Muscle layer of duodenum (tissue), 2 donors: ENCODE measurements around the gene TMEM123.

ENCODE experiments used
- H3K27ac ChIP-seq: one replicate; pipeline ENCODE4 v1.7.0; 2013; ENCODE audit warnings: mild to moderate bottlenecking, low read length
- H3K27me3 ChIP-seq: one replicate; pipeline ENCODE4 v1.7.0; 2013; ENCODE audit warnings: low read depth, mild to moderate bottlenecking, control low read depth, low read length
- H3K36me3 ChIP-seq, 2 donors: one replicate each; pipeline ENCODE4 v1.7.0; 2013; ENCODE audit warnings: low read length in 2 of 2, control low read depth in 1 of 2, mild to moderate bottlenecking in 1 of 2; ENCODE audit not compliant: insufficient read depth in 2 of 2, control insufficient read depth in 1 of 2
- H3K4me1 ChIP-seq, 2 donors: one replicate each; pipeline ENCODE4 v1.7.0; 2013; ENCODE audit warnings: low read length in 2 of 2, mild to moderate bottlenecking in 2 of 2, control low read depth in 1 of 2, moderate library complexity in 1 of 2; ENCODE audit not compliant: insufficient read depth in 2 of 2, control insufficient read depth in 1 of 2
- H3K4me3 ChIP-seq, 2 donors: one replicate each; pipeline ENCODE4 v1.7.0; 2013; ENCODE audit warnings: low read length in 2 of 2, low read depth in 1 of 2, mild to moderate bottlenecking in 1 of 2
- H3K9me3 ChIP-seq, 2 donors: one replicate each; pipeline ENCODE4 v1.7.0; 2013; ENCODE audit warnings: low read length in 2 of 2, control low read depth in 1 of 2, mild to moderate bottlenecking in 1 of 2; ENCODE audit not compliant: control insufficient read depth in 1 of 2
- donor health status: healthy.

Gene TMEM123, protein sequence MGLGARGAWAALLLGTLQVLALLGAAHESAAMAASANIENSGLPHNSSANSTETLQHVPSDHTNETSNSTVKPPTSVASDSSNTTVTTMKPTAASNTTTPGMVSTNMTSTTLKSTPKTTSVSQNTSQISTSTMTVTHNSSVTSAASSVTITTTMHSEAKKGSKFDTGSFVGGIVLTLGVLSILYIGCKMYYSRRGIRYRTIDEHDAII

DNA sequence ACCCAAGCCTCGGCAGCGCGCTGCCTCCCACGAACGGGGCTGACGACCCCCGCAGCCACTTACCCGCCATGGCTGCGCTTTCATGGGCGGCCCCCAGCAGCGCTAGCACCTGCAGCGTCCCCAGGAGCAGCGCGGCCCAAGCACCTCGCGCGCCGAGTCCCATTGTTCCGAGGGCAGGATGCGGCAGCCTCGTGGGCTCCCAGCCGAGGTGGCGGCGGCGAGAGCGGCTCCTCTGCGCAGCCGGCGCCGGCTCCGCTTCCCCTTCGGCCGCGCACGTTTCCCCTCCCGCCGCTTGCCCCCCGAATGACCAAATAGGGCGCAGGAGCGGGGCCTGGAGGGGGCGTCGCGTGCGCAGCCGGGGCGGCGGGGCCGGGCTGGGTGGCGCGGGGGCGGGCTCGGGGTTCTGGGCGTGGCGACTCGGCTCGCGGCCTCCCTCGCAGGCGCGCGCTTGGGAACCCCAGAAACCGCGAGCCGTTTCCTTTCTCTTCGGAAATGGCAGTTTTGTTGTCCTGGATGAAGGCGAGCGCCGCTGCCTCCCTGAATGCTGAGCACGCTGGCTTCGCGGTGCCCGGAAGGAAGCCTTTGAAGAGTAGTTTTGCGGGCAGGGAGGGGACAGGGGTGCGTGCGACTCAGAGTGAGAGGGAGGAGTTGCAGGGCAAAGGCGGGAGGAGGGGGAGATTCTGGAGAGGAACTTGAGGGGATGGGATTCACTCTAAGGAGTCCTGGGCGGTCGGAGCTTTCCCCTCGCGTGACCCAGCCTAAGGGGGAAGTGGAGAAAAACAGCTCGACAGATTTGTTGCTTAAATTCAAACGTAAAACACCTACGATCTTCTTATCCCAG, at the start of gene TMEM123:
Gene TMEM123 (minus strand): TSS at position 305 of the 841 bp plus-strand sequence. CDS start 142 bp downstream, at position 163.
- H3K36me3 ChIP-seq = no peaks in the 10 kb centered on the region
- peaks cover 11 to 29% of the 10 kb centered on the region in 2 donors for H3K4me1 ChIP-seq
- peak within 1 kb of the TSS; percentile 80 for H3K27ac ChIP-seq
- H3K4me3 ChIP-seq = peak within 1 kb of the TSS; percentile 83 to 97
- H3K9me3 ChIP-seq = no peaks in the 10 kb centered on the region
- H3K27me3 ChIP-seq = no peaks in the 10 kb centered on the region

DNA sequence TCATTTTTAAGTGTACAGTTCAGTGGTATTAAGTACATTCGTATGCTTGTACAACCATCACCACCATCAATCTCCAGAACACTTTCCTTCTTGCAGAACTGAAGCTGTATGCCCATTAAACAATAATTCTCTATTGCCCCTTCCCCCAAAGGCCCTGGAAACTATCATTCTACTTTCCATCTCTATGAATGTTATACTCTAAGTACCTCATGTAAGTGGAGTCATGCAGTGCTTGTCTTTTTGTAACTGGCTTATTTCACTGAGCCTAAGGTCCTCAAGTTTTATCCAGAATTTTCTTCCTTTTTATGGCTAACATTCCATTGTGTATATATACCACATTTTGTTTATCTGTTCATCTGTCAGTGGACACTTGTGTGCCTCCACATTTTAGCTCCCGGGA, 48.3 kb upstream of the TMEM123 start:
- Histone ChIP-seq H3K36me3 (no peaks in the 10 kb centered on the region), H3K4me3 (no peak overlapping the region), H3K27ac (no peak overlapping the region), H3K27me3 (no peaks in the 10 kb centered on the region), H3K9me3 (no peaks in the 10 kb centered on the region), H3K4me1 (peaks cover 0 to 4% of the 10 kb centered on the region in 2 donors)

DNA sequence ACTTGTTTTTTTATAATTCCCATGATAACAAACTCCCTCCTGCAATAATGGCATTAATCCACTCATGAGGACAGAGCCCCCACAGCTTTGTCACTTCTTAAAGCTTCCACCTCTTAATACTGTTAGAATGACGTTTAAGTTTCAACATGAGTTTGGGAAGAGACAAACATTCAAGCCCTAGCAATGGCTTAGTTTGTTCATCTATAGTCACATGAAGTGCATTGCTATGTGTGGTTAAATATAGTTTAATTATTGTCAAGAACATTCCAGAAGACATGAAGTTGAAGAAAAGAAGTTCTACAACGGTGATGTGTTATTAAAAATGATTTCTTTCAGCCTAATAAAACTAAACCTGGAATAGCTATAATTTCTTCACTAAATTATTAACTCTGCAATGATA, 47.4 kb upstream of the TMEM123 start:
- H3K9me3 ChIP-seq = no peaks in the 10 kb centered on the region
- no peak overlapping the region for H3K4me3 ChIP-seq
- H3K4me1 ChIP-seq = peaks cover 0 to 4% of the 10 kb centered on the region in 2 donors
- no peak overlapping the region for H3K27ac ChIP-seq
- no peaks in the 10 kb centered on the region for H3K36me3 ChIP-seq
- no peaks in the 10 kb centered on the region for H3K27me3 ChIP-seq

DNA sequence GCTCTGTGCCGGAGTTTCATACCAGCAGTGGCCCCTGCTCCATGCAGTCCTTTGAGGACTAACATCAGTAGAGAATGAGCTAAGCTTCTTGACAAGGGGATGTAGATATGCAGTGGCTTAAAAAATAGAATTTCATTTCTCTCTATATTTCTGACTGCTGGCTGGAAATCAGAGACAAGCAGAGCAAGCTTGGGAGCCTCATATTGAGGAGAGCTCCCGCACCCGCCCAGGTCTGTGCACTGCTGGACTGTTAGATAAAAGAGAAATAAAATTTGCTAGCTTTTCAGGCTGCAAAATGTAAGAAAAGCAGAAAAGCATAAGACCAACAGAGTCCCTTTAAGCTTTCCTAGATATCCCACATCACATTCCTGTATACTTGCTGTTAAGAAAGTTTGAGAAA, 46.6 kb upstream of the TMEM123 start:
- no peaks in the 10 kb centered on the region for H3K27me3 ChIP-seq
- no peaks in the 10 kb centered on the region for H3K36me3 ChIP-seq
- H3K27ac ChIP-seq = no peak overlapping the region
- H3K4me3 ChIP-seq = no peak overlapping the region
- no peaks in the 10 kb centered on the region for H3K9me3 ChIP-seq
- H3K4me1 ChIP-seq = peaks cover 0 to 4% of the 10 kb centered on the region in 2 donors

DNA sequence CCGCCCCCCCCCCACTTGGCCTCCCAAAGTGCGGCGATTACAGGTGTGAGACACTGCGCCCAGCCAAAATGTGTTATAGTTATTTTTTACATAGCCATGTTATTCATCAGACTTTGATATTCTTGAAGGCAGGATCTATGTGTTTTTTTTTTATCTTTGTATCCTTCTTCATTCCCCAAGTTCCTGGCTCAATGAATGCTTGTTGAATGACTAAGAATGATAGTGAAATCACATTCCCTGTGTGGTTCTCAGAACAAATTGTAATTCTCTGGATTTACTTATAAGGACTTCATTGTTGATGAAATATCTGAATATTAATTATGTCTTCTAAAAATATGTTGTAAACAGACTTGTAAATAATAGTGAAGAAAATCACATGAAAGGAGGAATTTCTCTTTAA, 44.5 kb upstream of the TMEM123 start:
- H3K36me3 ChIP-seq = no peaks in the 10 kb centered on the region
- no peaks in the 10 kb centered on the region for H3K9me3 ChIP-seq
- H3K27me3 ChIP-seq = no peaks in the 10 kb centered on the region
- H3K4me1 ChIP-seq = peaks cover 0 to 4% of the 10 kb centered on the region in 2 donors
- no peak overlapping the region for H3K4me3 ChIP-seq
- no peak overlapping the region for H3K27ac ChIP-seq

DNA sequence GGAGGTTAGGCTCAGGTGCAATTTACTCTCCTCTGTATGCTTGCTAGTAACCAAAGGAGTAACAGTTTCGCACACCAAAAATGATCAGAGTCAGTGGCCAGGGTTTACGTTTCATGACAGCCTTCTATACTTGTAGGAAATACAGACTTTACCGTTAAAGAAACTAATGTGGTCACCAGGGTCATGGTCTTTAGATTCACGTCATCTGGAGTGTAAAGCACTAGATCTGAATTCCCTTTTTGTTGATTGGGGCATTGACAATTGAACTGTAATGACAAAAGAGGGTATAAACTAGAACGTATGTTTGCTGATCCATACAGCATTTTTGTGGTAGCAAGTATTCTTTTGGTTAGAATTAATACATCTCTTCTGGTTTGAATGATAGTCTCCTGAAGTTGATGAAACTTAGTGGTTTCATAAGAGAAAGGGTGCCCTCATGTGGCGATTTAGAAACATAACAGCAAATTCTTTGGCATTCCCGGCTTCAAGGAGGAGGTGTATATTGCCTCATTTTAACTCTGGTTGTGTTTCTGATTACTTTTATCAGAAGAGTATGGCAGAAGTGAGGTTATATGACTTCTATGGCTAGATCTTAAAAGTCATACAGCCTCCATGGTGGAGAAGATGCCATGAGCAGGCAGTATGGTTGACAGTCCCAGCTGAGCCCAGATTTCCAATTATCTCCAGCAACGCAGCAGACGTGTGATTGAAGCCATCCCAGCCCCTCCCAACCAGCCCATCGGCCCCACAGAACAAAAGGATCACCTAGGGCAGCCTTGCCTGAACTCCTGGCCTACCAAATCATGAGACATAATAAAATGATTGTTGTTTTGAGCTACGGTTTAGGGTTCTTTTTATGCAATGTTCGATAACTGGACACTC, 42.8 kb upstream of the TMEM123 start:
- H3K4me1 ChIP-seq = peaks cover 0 to 4% of the 10 kb centered on the region in 2 donors
- H3K36me3 ChIP-seq = no peaks in the 10 kb centered on the region
- H3K9me3 ChIP-seq = no peaks in the 10 kb centered on the region
- H3K4me3 ChIP-seq = no peak overlapping the region
- H3K27ac ChIP-seq = no peak overlapping the region
- H3K27me3 ChIP-seq = no peaks in the 10 kb centered on the region

DNA sequence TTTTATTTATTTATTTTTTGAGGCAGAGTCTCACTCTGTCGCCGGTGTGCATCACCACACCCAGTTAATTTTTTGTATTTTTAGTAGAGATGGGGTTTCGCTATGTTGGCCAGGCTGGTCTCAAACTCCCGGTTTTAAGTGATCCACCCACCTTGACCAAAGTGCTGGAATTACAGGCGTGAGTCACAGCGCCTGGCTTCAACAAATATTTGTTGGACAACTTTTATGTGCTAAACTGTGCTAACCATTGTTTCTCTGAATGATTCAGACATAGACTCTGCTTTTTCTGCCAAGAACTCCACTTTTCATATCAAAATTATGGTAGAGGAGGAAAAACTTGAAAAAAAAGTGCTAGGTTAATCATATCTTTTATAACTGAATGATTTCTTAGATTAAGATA, 41.7 kb upstream of the TMEM123 start:
- Histone ChIP-seq H3K4me3 (no peak overlapping the region), H3K4me1 (no peaks in the 10 kb centered on the region), H3K27ac (no peak overlapping the region), H3K27me3 (no peaks in the 10 kb centered on the region), H3K36me3 (no peaks in the 10 kb centered on the region), H3K9me3 (no peaks in the 10 kb centered on the region)

DNA sequence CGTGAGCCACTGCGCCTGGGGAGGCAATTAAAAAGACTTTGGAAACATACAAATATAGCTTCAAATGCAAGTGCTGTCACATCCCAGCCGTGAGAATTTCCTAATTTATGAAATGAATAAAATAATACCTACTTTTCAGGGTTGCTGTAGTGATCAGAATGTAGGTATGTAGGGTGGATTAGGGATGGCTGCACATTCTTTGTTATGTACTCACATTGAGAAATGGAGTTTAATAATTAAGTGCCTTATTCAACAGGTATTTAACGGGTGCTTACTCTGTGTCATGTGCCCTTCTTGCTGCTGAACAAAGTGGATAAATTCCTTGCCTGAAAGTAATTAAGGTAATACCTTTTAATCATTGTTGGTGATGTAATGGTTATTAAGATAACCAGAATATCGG, 41.0 kb upstream of the TMEM123 start:
- no peaks in the 10 kb centered on the region for H3K9me3 ChIP-seq
- H3K4me3 ChIP-seq = no peak overlapping the region
- no peaks in the 10 kb centered on the region for H3K36me3 ChIP-seq
- H3K4me1 ChIP-seq = no peaks in the 10 kb centered on the region
- H3K27me3 ChIP-seq = no peaks in the 10 kb centered on the region
- H3K27ac ChIP-seq = no peak overlapping the region

DNA sequence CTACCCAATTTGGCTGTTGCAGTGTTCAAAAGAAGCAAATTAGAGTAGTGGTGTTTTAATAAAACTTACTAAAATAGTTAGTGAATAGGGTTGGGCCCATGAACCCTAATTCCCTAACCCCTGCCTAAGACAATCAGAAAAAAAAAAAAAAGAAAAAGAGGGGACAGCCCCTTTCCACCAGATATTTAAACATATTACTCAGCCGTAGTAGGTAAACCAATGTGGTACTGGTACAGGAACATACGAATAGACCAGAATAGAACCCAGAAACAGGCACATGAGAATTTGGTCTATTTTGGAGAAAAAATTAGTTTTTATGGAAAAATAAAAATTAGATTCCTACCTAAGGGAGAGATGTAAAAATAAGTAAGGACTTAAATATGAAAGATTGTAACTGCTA, 39.4 kb upstream of the TMEM123 start:
- H3K9me3 ChIP-seq = no peaks in the 10 kb centered on the region
- H3K4me1 ChIP-seq = no peaks in the 10 kb centered on the region
- H3K27me3 ChIP-seq = no peaks in the 10 kb centered on the region
- H3K4me3 ChIP-seq = no peak overlapping the region
- no peaks in the 10 kb centered on the region for H3K36me3 ChIP-seq
- H3K27ac ChIP-seq = no peak overlapping the region

DNA sequence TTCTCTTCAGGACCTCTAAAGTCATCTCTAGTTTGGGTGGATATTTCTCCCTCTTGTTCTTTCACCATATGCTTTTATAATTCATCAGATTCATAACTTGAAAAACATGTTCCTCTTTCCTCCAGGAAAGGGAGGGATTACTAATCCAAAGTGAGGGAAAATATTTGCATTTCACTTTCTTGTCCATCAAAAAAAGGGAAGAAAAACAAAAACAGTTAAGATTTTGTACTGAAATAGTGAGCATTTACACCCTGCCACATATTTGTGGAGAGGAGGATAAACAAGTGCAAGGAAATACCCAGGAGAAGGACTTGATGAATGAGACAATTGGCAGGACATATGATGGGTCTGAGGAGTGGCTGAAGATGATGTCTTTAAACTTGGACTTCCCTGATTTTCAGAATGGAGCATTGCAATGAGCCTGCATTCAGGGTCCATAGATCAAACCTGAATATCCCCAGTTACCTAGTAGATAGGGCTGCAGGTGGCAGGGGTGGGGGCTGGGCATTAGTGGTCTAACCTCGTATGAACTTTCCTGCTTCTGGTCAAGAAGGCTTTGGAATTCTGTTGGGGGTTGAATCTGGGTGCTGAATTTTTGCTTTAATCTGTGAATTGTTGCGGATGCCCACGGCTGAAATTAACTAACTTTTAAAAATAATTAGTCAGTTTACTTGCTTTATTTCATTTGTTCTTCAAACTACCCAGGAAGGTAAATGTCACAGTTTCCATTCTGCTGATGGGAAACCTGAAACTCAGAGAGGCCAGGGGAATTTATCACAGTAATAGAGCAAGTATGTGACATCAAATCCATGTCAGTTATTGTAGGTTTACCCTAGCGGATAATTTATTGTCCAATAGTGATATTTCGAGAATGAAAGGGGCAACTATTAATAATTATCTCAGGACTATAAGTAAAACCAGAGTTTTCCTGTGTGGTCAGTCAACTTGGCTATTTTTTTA, 36.9 kb upstream of the TMEM123 start:
- H3K4me1 ChIP-seq = no peaks in the 10 kb centered on the region
- H3K27me3 ChIP-seq = no peaks in the 10 kb centered on the region
- no peak overlapping the region for H3K4me3 ChIP-seq
- H3K9me3 ChIP-seq = no peaks in the 10 kb centered on the region
- no peak overlapping the region for H3K27ac ChIP-seq
- H3K36me3 ChIP-seq = no peaks in the 10 kb centered on the region
